Hindlimb muscle (tissue), 1 donor: Measurements from ENCODE around the gene FGGY. TPM values are rescaled to one million over a fixed set of nuclear protein-coding genes. Genes with fewer than 3 reads are reported as not detected.

Experiments used
- DNase-seq: peaks from one replicate; pipeline ENCODE4 v3.0.0-alpha.2; 2013
- polyA plus RNA-seq: library from polyadenylated mRNA; unstranded; fragments of 120-200 nt; gene quantifications from one replicate; pipeline ENCODE4 v1.2.1, GENCODE V29; 2013; ENCODE audit not compliant: insufficient read length

The FGGY gene
- polyA plus RNA-seq, 1 donor = 17.2 TPM

GRCh38 chr1:59391212-59392179, 94.6 kb downstream of the FGGY start:
- DNase-seq = peak; percentile 51

GRCh38 chr1:59393211-59394180, 96.6 kb downstream of the FGGY start:
- peak; percentile 90 for DNase-seq

GRCh38 chr1:59394706-59395425, 98.0 kb downstream of the FGGY start:
- no peak for DNase-seq

GRCh38 chr1:59396387-59396786, 99.5 kb downstream of the FGGY start:
- DNase-seq = no peak

GRCh38 chr1:59397139-59397858, 100.4 kb downstream of the FGGY start:
- no peak for DNase-seq

- no peak for DNase-seq
Observed at GRCh38 chr1:59399642-59400041, 102.7 kb downstream of the FGGY start.

GRCh38 chr1:59401581-59401980, 104.7 kb downstream of the FGGY start:
- DNase-seq = no peak

GRCh38 chr1:59404796-59405195, 107.9 kb downstream of the FGGY start:
- DNase-seq = no peak

- DNase-seq = no peak
Observed at GRCh38 chr1:59406437-59407164, 109.7 kb downstream of the FGGY start.

GRCh38 chr1:59408608-59409240, 111.8 kb downstream of the FGGY start:
- DNase-seq = no peak

GRCh38 chr1:59409549-59409948, 112.7 kb downstream of the FGGY start:
- DNase-seq = no peak

GRCh38 chr1:59409986-59410385, 113.1 kb downstream of the FGGY start:
- DNase-seq = no peak

GRCh38 chr1:59410457-59410856, 113.6 kb downstream of the FGGY start:
- DNase-seq = no peak

GRCh38 chr1:59411147-59411546, 114.3 kb downstream of the FGGY start:
- no peak for DNase-seq

- DNase-seq = no peak
Observed at GRCh38 chr1:59412718-59413326, 115.9 kb downstream of the FGGY start.

GRCh38 chr1:59413327-59413720, 116.4 kb downstream of the FGGY start:
- no peak for DNase-seq

- DNase-seq = no peak
Observed at GRCh38 chr1:59414406-59415133, 117.7 kb downstream of the FGGY start.

GRCh38 chr1:59415286-59415850, 118.5 kb downstream of the FGGY start:
- no peak for DNase-seq

GRCh38 chr1:59415881-59416280, 119.0 kb downstream of the FGGY start:
- DNase-seq = no peak
